ENCODE results near the gene CMSS1. TPM values are rescaled to one million over a fixed set of nuclear protein-coding genes. Genes with fewer than 3 reads are reported as not detected.

Gene CMSS1
- total RNA-seq, 1 experiment from 2014 or later = 64.1 TPM

- TF ChIP-seq REST (IDR thresholded peaks at IDR 0.05; ENCODE audit: low read depth) (no peak), FOSL1 (IDR thresholded peaks at IDR 0.05; ENCODE audit: low read depth) (no peak)
These were observed 226.7 kb downstream of the CMSS1 start (continued) for GRCh38 chr3:100044369-100044768.

GRCh38 chr3:100045696-100046095 lies 228.0 kb downstream of the CMSS1 start:
- Histone ChIP-seq H3K27me3 (ENCODE audit: insufficient read depth, low read length) (no peaks in the 10 kb centered on the region), H3K9me3 (ENCODE audit: control insufficient read depth in 1 of 2, insufficient read depth in 1 of 2, low read depth in 1 of 2, low read length in 2 of 2) (no peaks in the 10 kb centered on the region), H3K4me2 (ENCODE audit: low read length) (no peak overlapping the region), H3K4me1 (ENCODE audit: control insufficient read depth in 1 of 2, insufficient read depth in 2 of 2, low read length in 2 of 2) (peaks cover 21 to 34% of the 10 kb centered on the region in 2 experiments), H2AFZ (ENCODE audit: low read depth, low read length, poor library complexity, severe bottlenecking) (no peak overlapping the region), H3K4me3 (replicated peaks in 1 of 2; ENCODE audit: low read depth in 1 of 2, low read length in 2 of 2) (no peak overlapping the region), H3K79me2 (ENCODE audit: insufficient read depth, low read length) (no peaks in the 10 kb centered on the region), H4K20me1 (ENCODE audit: insufficient read depth) (no peaks in the 10 kb centered on the region), H3K9ac (ENCODE audit: low read length) (no peak overlapping the region), H3K36me3 (ENCODE audit: control insufficient read depth in 1 of 2, insufficient read depth in 2 of 2, low read length in 2 of 2) (no peaks in the 10 kb centered on the region), H3K27ac (ENCODE audit: low read depth, low read length) (no peak overlapping the region), H3K9me2 (ENCODE audit: insufficient read depth) (no peaks in the 10 kb centered on the region)
- TF ChIP-seq ATF3 (IDR thresholded peaks at IDR 0.05) (no peak), FOSL1 (IDR thresholded peaks at IDR 0.05; ENCODE audit: low read depth) (no peak), POLR2AphosphoS5 (IDR thresholded peaks at IDR 0.05; ENCODE audit: low read depth, low read length) (no peak), EZH2 (IDR thresholded peaks at IDR 0.05) (no peak), POLR2A (IDR thresholded peaks at IDR 0.05; ENCODE audit: borderline replicate concordance, extremely low read depth, insufficient read depth, insufficient read length) (no peak)
- POLR2A ChIA-PET = no interaction called here
- DNase-seq (ENCODE audit: low read depth, low spot score) (no peak), ATAC-seq (no peak)
- RAD21 ChIA-PET (ENCODE audit: low non-redundant PET in 1 of 2, low total read pairs in 2 of 2, uncharacterized antibody in 2 of 2, unreplicated experiment in 2 of 2) = no interaction called here
- intact Hi-C loops (cut with micrococcal nuclease) = no loop called here
- BruUV-seq (replicated peaks) = no TSS peak
- CTCF ChIA-PET = no interaction called here
